HEK293 (cell line): ENCODE results near the gene LY6G5C.

Source experiments
- BCL11B ChIP-seq: fragments of 450-650 bp; formaldehyde crosslinking; IDR thresholded peaks from 2 replicates; pipeline ENCODE4 v1.5.1; 2016; ENCODE audit warnings: low read depth, missing biosample characterization, missing genetic modification characterization
- BCL6B ChIP-seq: fragments of 450-650 bp; formaldehyde crosslinking; IDR thresholded peaks from 2 replicates; pipeline ENCODE4 v1.5.1; 2017; ENCODE audit warnings: missing biosample characterization, missing genetic modification characterization
- GLIS2 ChIP-seq: fragments of 450-650 bp; formaldehyde crosslinking; IDR thresholded peaks from 2 replicates; pipeline ENCODE4 v1.5.1; 2016; ENCODE audit warnings: missing biosample characterization, missing genetic modification characterization
- IKZF3 ChIP-seq: fragments of 450-650 bp; IDR thresholded peaks from 2 replicates; pipeline ENCODE4 v1.5.0; 2018; ENCODE audit warnings: missing biosample characterization, mild to moderate bottlenecking, missing genetic modification characterization, moderate library complexity
- KLF8 ChIP-seq: fragments of 450-650 bp; formaldehyde crosslinking; IDR thresholded peaks from 2 replicates; pipeline ENCODE4 v1.5.1; 2016; ENCODE audit warnings: missing biosample characterization, missing genetic modification characterization
- MEIS1 ChIP-seq: sonication (generic); formaldehyde crosslinking; IDR thresholded peaks from 2 replicates; pipeline ENCODE4 v1.8.1; 2022; ENCODE audit warnings: missing genetic modification reagents, mild to moderate bottlenecking, borderline replicate concordance
- MZF1 ChIP-seq: fragments of 450-650 bp; formaldehyde crosslinking; IDR thresholded peaks from 2 replicates; pipeline ENCODE4 v1.5.1; 2017; ENCODE audit warnings: missing biosample characterization, missing genetic modification characterization, borderline replicate concordance
- OSR2 ChIP-seq: fragments of 450-650 bp; formaldehyde crosslinking; IDR thresholded peaks from 2 replicates; pipeline ENCODE4 v1.5.1; 2016; ENCODE audit warnings: missing biosample characterization, missing genetic modification characterization
- PRDM4 ChIP-seq: fragments of 450-650 bp; formaldehyde crosslinking; IDR thresholded peaks from 2 replicates; pipeline ENCODE4 v1.5.1; 2017; ENCODE audit warnings: missing biosample characterization, missing genetic modification characterization
- SP2 ChIP-seq: fragments of 450-650 bp; formaldehyde crosslinking; IDR thresholded peaks from 2 replicates; pipeline ENCODE4 v1.5.1; 2016; ENCODE audit warnings: missing biosample characterization, missing genetic modification characterization
- SP7 ChIP-seq: fragments of 450-650 bp; formaldehyde crosslinking; IDR thresholded peaks from 2 replicates; pipeline ENCODE4 v1.5.1; 2016; ENCODE audit warnings: missing biosample characterization, missing genetic modification characterization
- TCF7L2 ChIP-seq: IDR thresholded peaks from 2 replicates; pipeline ENCODE4 v1.6.1; 2011; ENCODE audit warnings: low read depth, mild to moderate bottlenecking, inconsistent platforms, low read length, moderate library complexity, borderline replicate concordance
- TRIM28 ChIP-seq: IDR thresholded peaks from 2 replicates; pipeline ENCODE4 v1.6.1; 2011; ENCODE audit warnings: low read length, control low read depth, borderline replicate concordance
- YY2 ChIP-seq: fragments of 450-650 bp; formaldehyde crosslinking; IDR thresholded peaks from 2 replicates; pipeline ENCODE4 v1.5.1; 2016; ENCODE audit warnings: missing biosample characterization, missing genetic modification characterization
- ZBTB8A ChIP-seq: fragments of 450-650 bp; formaldehyde crosslinking; IDR thresholded peaks from 2 replicates; pipeline ENCODE4 v1.5.1; 2016; ENCODE audit warnings: missing biosample characterization, missing genetic modification characterization
- ZFP41 ChIP-seq: fragments of 450-650 bp; formaldehyde crosslinking; IDR thresholded peaks from 2 replicates; pipeline ENCODE4 v1.5.1; 2016; ENCODE audit warnings: missing biosample characterization, missing genetic modification characterization, borderline replicate concordance
- ZNF16 ChIP-seq: fragments of 450-650 bp; formaldehyde crosslinking; IDR thresholded peaks from 2 replicates; pipeline ENCODE4 v1.5.1; 2016; ENCODE audit warnings: low read depth, missing biosample characterization, missing genetic modification characterization
- ZNF174 ChIP-seq: fragments of 450-650 bp; formaldehyde crosslinking; IDR thresholded peaks from 2 replicates; pipeline ENCODE4 v1.5.0; 2017; ENCODE audit warnings: missing biosample characterization, mild to moderate bottlenecking, missing genetic modification characterization
- ZNF211 ChIP-seq: fragments of 450-650 bp; formaldehyde crosslinking; IDR thresholded peaks from 2 replicates; pipeline ENCODE4 v1.5.1; 2016; ENCODE audit warnings: low read depth, missing biosample characterization, missing genetic modification characterization
- ZNF248 ChIP-seq: fragments of 450-650 bp; formaldehyde crosslinking; IDR thresholded peaks from 2 replicates; pipeline ENCODE4 v1.5.1; 2017; ENCODE audit warnings: missing biosample characterization, missing genetic modification characterization
- ZNF266 ChIP-seq: fragments of 450-650 bp; formaldehyde crosslinking; IDR thresholded peaks from 2 replicates; pipeline ENCODE4 v1.5.1; 2016; ENCODE audit warnings: missing biosample characterization, missing genetic modification characterization, low read depth
- ZNF274 ChIP-seq, 2 experiments: fragments of 200-500 bp in 1 of 2; fragments of 450-650 bp in 1 of 2; sonication (Bioruptor generic) in 1 of 2; formaldehyde crosslinking in 1 of 2; IDR thresholded peaks; 2 replicates each; pipeline versions ENCODE4 v1.5.1 to v1.6.1; 2014 to 2016; ENCODE audit warnings: borderline replicate concordance in 1 of 2, inconsistent platforms in 1 of 2, low read length in 1 of 2, missing biosample characterization in 1 of 2, missing genetic modification characterization in 1 of 2
- ZNF280C ChIP-seq: fragments of 450-650 bp; formaldehyde crosslinking; IDR thresholded peaks from 2 replicates; pipeline ENCODE4 v1.5.1; 2016; ENCODE audit warnings: missing biosample characterization, missing genetic modification characterization
- ZNF366 ChIP-seq: fragments of 450-650 bp; formaldehyde crosslinking; conservative IDR thresholded peaks from 2 replicates; pipeline ENCODE4 v1.5.1; 2016; ENCODE audit warnings: missing biosample characterization, missing genetic modification characterization
- ZNF488 ChIP-seq: fragments of 450-650 bp; formaldehyde crosslinking; IDR thresholded peaks from 2 replicates; pipeline ENCODE4 v1.5.1; 2016; ENCODE audit warnings: missing biosample characterization, missing genetic modification characterization
- ZNF560 ChIP-seq: fragments of 450-650 bp; formaldehyde crosslinking; IDR thresholded peaks from 2 replicates; pipeline ENCODE4 v1.5.1; 2017; ENCODE audit warnings: missing biosample characterization, missing genetic modification characterization, borderline replicate concordance
- ZNF626 ChIP-seq: fragments of 450-650 bp; sonication (Bioruptor Pico); formaldehyde crosslinking; IDR thresholded peaks from 2 replicates; pipeline ENCODE4 v1.5.1; 2018; ENCODE audit warnings: missing biosample characterization, missing genetic modification characterization, inconsistent platforms
- ZNF677 ChIP-seq: fragments of 450-650 bp; IDR thresholded peaks from 2 replicates; pipeline ENCODE4 v1.5.0; 2018; ENCODE audit warnings: missing biosample characterization, mild to moderate bottlenecking, missing genetic modification characterization, moderate library complexity
- ZNF701 ChIP-seq: fragments of 450-650 bp; formaldehyde crosslinking; IDR thresholded peaks from 2 replicates; pipeline ENCODE4 v1.5.1; 2016; ENCODE audit warnings: missing biosample characterization, missing genetic modification characterization
- ZNF76 ChIP-seq: fragments of 450-650 bp; formaldehyde crosslinking; IDR thresholded peaks from 2 replicates; pipeline ENCODE4; 2016; ENCODE audit warnings: low read depth, missing biosample characterization, missing genetic modification characterization, borderline replicate concordance
- ZNF792 ChIP-seq: fragments of 450-650 bp; formaldehyde crosslinking; IDR thresholded peaks from 2 replicates; pipeline ENCODE4 v1.5.1; 2016; ENCODE audit warnings: missing biosample characterization, missing genetic modification characterization
- ZNF837 ChIP-seq: fragments of 450-650 bp; formaldehyde crosslinking; IDR thresholded peaks from 2 replicates; pipeline ENCODE4 v1.5.1; 2016; ENCODE audit warnings: missing biosample characterization, missing genetic modification characterization
- ZSCAN16 ChIP-seq: fragments of 450-650 bp; formaldehyde crosslinking; IDR thresholded peaks from 2 replicates; pipeline ENCODE4 v1.5.1; 2016; ENCODE audit warnings: missing biosample characterization, missing genetic modification characterization
- ZXDB ChIP-seq: fragments of 450-650 bp; formaldehyde crosslinking; IDR thresholded peaks from 2 replicates; pipeline ENCODE4 v1.5.1; 2016; ENCODE audit warnings: missing biosample characterization, missing genetic modification characterization

Gene LY6G5C

GRCh38 chr6:31713991-31714684, 33.3 kb upstream of the LY6G5C start (continued):
- TF ChIP-seq TRIM28 (no peak), ZFP41 (tag by site-specific recombination) (no peak), ZNF16 (tag by site-specific recombination) (no peak), BCL6B (tag by site-specific recombination) (no peak), GLIS2 (tag by site-specific recombination) (peak; percentile 40; the same call in 1 of the 2 replicates), OSR2 (no peak), MZF1 (tag by site-specific recombination) (peak; percentile 84), ZNF266 (tag by site-specific recombination) (no peak), IKZF3 (peak; percentile 11; the same call in 1 of the 2 replicates), ZNF211 (tag by site-specific recombination) (no peak), ZXDB (tag by site-specific recombination) (no peak), ZSCAN16 (no peak), ZNF626 (tag by site-specific recombination) (no peak), TCF7L2 (peak; percentile 67; the same call in 1 of the 2 replicates), ZNF488 (no peak), ZNF701 (no peak), PRDM4 (tag by site-specific recombination) (no peak), ZNF560 (no peak), SP7 (tag by site-specific recombination) (peak; percentile 99), ZNF792 (tag by site-specific recombination) (no peak), ZNF677 (tag by site-specific recombination) (no peak), ZNF174 (no peak), ZNF366 (tag by site-specific recombination) (no peak), ZNF274 (IDR thresholded peaks at IDR 0.05; ENCODE audit: low read length) (no peak), ZNF274 (tag by site-specific recombination; IDR thresholded peaks at IDR 0.05; ENCODE audit: borderline replicate concordance) (no peak), ZNF248 (tag by site-specific recombination) (no peak), ZNF280C (tag by site-specific recombination) (no peak), MEIS1 (CRISPR knock-in tag) (no peak), BCL11B (tag by site-specific recombination) (0 out of 2 replicates have a peak, but pooled peaks have one; percentile 7), YY2 (tag by site-specific recombination) (no peak), KLF8 (tag by site-specific recombination) (no peak), ZBTB8A (no peak), ZNF837 (tag by site-specific recombination) (no peak), ZNF76 (tag by site-specific recombination) (no peak), SP2 (tag by site-specific recombination) (no peak)
